Measurements from ENCODE around the gene CTNNBL1.

- TF ChIP-seq, protein P1, sequence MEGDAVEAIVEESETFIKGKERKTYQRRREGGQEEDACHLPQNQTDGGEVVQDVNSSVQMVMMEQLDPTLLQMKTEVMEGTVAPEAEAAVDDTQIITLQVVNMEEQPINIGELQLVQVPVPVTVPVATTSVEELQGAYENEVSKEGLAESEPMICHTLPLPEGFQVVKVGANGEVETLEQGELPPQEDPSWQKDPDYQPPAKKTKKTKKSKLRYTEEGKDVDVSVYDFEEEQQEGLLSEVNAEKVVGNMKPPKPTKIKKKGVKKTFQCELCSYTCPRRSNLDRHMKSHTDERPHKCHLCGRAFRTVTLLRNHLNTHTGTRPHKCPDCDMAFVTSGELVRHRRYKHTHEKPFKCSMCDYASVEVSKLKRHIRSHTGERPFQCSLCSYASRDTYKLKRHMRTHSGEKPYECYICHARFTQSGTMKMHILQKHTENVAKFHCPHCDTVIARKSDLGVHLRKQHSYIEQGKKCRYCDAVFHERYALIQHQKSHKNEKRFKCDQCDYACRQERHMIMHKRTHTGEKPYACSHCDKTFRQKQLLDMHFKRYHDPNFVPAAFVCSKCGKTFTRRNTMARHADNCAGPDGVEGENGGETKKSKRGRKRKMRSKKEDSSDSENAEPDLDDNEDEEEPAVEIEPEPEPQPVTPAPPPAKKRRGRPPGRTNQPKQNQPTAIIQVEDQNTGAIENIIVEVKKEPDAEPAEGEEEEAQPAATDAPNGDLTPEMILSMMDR (IDR thresholded peaks at IDR 0.05; ENCODE audit: insufficient read depth, low read depth, low read length): no peak
- no peak for TF ChIP-seq EZH2 (IDR thresholded peaks at IDR 0.05; ENCODE audit: insufficient read depth, low read length)
Observed at GRCh38 chr20:37744347-37744746, 50.5 kb downstream of the CTNNBL1 start.
